Astrocyte (in vitro differentiated cells and primary cell): ENCODE measurements around the gene GMDS. TPM values are rescaled to one million over a fixed set of nuclear protein-coding genes. Genes with fewer than 3 reads are reported as not detected.

Experiments used
- DNase-seq: peaks from one replicate; pipeline ENCODE4 v3.0.0-alpha.2; 2010; ENCODE audit warnings: low read depth
- FAIRE-seq: peaks from 2 replicates; lab custom pipeline; 2011; peaks lifted over from hg19 to GRCh38; lab: Jason Lieb, UNC
- H2AFZ ChIP-seq: 2 replicates; pipeline ENCODE4 v1.6.0; 2012; ENCODE audit warnings: low read depth, low read length, inconsistent platforms
- H3K27ac ChIP-seq: 2 replicates; pipeline ENCODE4 v1.5.1; 2011; ENCODE audit warnings: low read depth, low read length, inconsistent platforms
- H3K27me3 ChIP-seq: 2 replicates; pipeline ENCODE4 v1.6.0; 2011; ENCODE audit warnings: low read length, inconsistent platforms; ENCODE audit not compliant: insufficient read depth
- H3K36me3 ChIP-seq: 2 replicates; pipeline ENCODE4 v1.5.1; 2011; ENCODE audit warnings: low read length, inconsistent platforms; ENCODE audit not compliant: insufficient read depth
- H3K4me1 ChIP-seq: 2 replicates; pipeline ENCODE4 v1.5.1; 2011; ENCODE audit warnings: low read length, inconsistent platforms; ENCODE audit not compliant: insufficient read depth
- H3K4me2 ChIP-seq: 2 replicates; pipeline ENCODE4 v1.6.0; 2012; ENCODE audit warnings: low read length, inconsistent platforms
- H3K4me3 ChIP-seq: 2 replicates; pipeline ENCODE4 v1.5.1; 2011; ENCODE audit warnings: low read depth, mild to moderate bottlenecking, low read length, inconsistent platforms; ENCODE audit not compliant: insufficient read depth
- H3K79me2 ChIP-seq: 2 replicates; pipeline ENCODE4 v1.6.0; 2012; ENCODE audit warnings: mild to moderate bottlenecking, low read length, inconsistent platforms; ENCODE audit not compliant: insufficient read depth
- H3K9ac ChIP-seq: 2 replicates; pipeline ENCODE4 v1.6.0; 2012; ENCODE audit warnings: mild to moderate bottlenecking, low read length, inconsistent platforms
- H3K9me3 ChIP-seq: 2 replicates; pipeline ENCODE4 v1.5.1; 2012; ENCODE audit warnings: low read depth, mild to moderate bottlenecking, low read length, inconsistent platforms; ENCODE audit not compliant: insufficient read depth
- H4K20me1 ChIP-seq: 2 replicates; pipeline ENCODE4 v1.6.0; 2012; ENCODE audit warnings: low read length, inconsistent platforms; ENCODE audit not compliant: insufficient read depth
- H3K27ac Mint-ChIP-seq: one replicate; pipeline ENCODE4 v1.8.0; 2021; ENCODE audit warnings: mild to moderate bottlenecking, mixed read lengths; ENCODE audit not compliant: unreplicated experiment
- H3K27me3 Mint-ChIP-seq: one replicate; pipeline ENCODE4 v1.8.0; 2021; ENCODE audit warnings: low read depth, mixed read lengths; ENCODE audit not compliant: unreplicated experiment
- H3K36me3 Mint-ChIP-seq: one replicate; pipeline ENCODE4 v1.8.0; 2021; ENCODE audit warnings: low read depth, mixed read lengths; ENCODE audit not compliant: unreplicated experiment
- H3K4me1 Mint-ChIP-seq: one replicate; pipeline ENCODE4 v1.8.0; 2021; ENCODE audit warnings: low read depth, mixed read lengths; ENCODE audit not compliant: unreplicated experiment
- H3K4me3 Mint-ChIP-seq: one replicate; pipeline ENCODE4 v1.8.0; 2021; ENCODE audit warnings: mild to moderate bottlenecking, moderate library complexity, mixed read lengths; ENCODE audit not compliant: unreplicated experiment
- H3K9me3 Mint-ChIP-seq: one replicate; pipeline ENCODE4 v1.8.0; 2021; ENCODE audit warnings: mild to moderate bottlenecking, mixed read lengths; ENCODE audit not compliant: unreplicated experiment
- CTCF ChIP-seq: IDR thresholded peaks from 2 replicates; pipeline ENCODE4 v1.5.1; 2011; ENCODE audit warnings: low read depth, mild to moderate bottlenecking, inconsistent platforms, low read length, moderate library complexity; ENCODE audit not compliant: insufficient read depth
- EZH2 ChIP-seq: IDR thresholded peaks from 2 replicates; pipeline ENCODE4 v1.6.1; 2012; ENCODE audit warnings: mild to moderate bottlenecking, low read length, inconsistent platforms; ENCODE audit not compliant: insufficient read depth
- total RNA-seq: library from RNA; stranded (reverse); gene quantifications from 2 replicates; pipeline ENCODE4 v1.2.1, GENCODE V29; 2021

Gene GMDS
- total RNA-seq, 1 donor from 2014 or later: 9.4 TPM

DNA sequence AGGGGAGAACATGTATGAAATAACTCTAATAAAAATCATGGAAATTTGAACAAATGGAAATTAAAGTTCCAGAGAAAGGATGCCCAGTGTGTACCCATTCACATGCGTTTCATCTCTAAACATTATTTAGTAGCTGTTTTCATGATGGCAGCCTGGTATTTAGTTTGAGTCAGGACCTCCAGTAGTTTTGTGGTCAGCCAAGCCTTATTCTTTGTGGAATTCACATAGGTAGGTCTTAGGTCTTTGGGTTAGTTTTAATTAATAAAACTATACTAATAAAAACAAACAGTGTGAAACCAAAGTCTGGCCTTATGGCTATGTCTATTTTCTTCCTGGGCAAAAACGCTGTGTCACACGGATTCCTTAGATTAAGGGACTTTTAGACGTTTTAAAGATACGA lies 497.9 kb downstream of the GMDS start:
- H3K9me3 ChIP-seq: no peaks in the 10 kb centered on the region
- no peak overlapping the region for H3K9ac ChIP-seq
- Mint-ChIP-seq H3K4me3 (no peak overlapping the region), H3K27ac (no peak overlapping the region), H3K36me3 (no peaks in the 10 kb centered on the region), H3K27me3 (no peaks in the 10 kb centered on the region), H3K4me1 (peaks cover 17% of the 10 kb centered on the region), H3K9me3 (peaks cover 8% of the 10 kb centered on the region)
- no peak overlapping the region for H3K4me2 ChIP-seq
- no peaks in the 10 kb centered on the region for H3K79me2 ChIP-seq
- no peaks in the 10 kb centered on the region for H4K20me1 ChIP-seq
- FAIRE-seq (no peak), DNase-seq (no peak)
- no peaks in the 10 kb centered on the region for H3K27me3 ChIP-seq
- no peak overlapping the region for H3K4me3 ChIP-seq
- no peaks in the 10 kb centered on the region for H3K4me1 ChIP-seq
- TF ChIP-seq EZH2 (no peak), CTCF (no peak)
- H3K27ac ChIP-seq: no peak overlapping the region
- no peaks in the 10 kb centered on the region for H3K36me3 ChIP-seq
- no peak overlapping the region for H2AFZ ChIP-seq

DNA sequence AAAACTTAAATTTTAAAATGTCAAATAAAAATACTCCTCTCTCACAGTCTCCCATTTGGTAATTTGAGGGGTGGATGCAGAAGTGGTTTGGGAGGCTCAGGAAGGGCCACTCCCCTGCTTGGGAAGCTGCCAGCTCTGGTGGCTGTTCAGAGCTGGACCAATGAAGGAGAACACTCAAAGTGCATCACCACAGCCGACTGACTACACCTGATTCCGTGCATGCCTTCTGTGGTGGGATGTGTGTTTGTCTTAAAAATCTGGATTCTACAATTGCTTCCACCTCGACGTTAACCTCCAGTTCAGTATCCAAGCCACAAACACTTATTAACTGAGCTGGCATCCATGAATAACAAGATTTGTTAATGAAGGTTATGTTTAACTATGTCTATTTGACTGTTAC lies 498.4 kb downstream of the GMDS start:
- Histone ChIP-seq H3K4me2 (no peak overlapping the region), H3K79me2 (no peaks in the 10 kb centered on the region), H3K27me3 (no peaks in the 10 kb centered on the region), H3K36me3 (no peaks in the 10 kb centered on the region), H3K4me3 (no peak overlapping the region), H4K20me1 (no peaks in the 10 kb centered on the region), H3K9me3 (no peaks in the 10 kb centered on the region), H3K9ac (no peak overlapping the region), H2AFZ (no peak overlapping the region), H3K4me1 (no peaks in the 10 kb centered on the region), H3K27ac (no peak overlapping the region)
- no peak for FAIRE-seq
- no peaks in the 10 kb centered on the region for H3K36me3 Mint-ChIP-seq
- H3K27me3 Mint-ChIP-seq: no peaks in the 10 kb centered on the region
- no peak overlapping the region for H3K4me3 Mint-ChIP-seq
- H3K9me3 Mint-ChIP-seq: peaks cover 8% of the 10 kb centered on the region
- peaks cover 17% of the 10 kb centered on the region for H3K4me1 Mint-ChIP-seq
- TF ChIP-seq CTCF (no peak), EZH2 (no peak)
- no peak overlapping the region for H3K27ac Mint-ChIP-seq
- no peak for DNase-seq

DNA sequence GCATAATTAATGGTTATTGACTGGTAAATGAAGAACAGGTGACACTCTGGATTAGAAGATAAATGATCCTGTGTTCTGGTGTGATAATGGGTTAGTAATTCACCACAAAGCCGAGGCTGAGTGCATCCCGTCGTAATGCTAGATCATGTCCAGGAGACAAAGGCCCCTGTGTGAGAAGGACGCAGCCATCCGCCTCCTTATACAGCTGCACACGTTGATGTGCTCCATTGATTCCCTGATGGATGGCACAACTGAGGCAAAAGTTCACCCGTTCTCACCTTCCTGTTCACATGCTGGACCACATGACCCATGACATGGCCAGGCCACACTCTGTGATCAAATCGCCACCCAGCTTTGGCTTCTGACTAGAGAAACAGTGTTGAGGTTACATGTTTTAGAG lies 499.6 kb downstream of the GMDS start:
- Mint-ChIP-seq H3K4me3 (no peak overlapping the region), H3K27me3 (no peaks in the 10 kb centered on the region), H3K27ac (peak overlapping the region; percentile 81), H3K9me3 (peaks cover under 1% of the 10 kb centered on the region), H3K4me1 (peaks cover 17% of the 10 kb centered on the region), H3K36me3 (no peaks in the 10 kb centered on the region)
- Histone ChIP-seq H2AFZ (no peak overlapping the region), H3K27ac (no peak overlapping the region), H3K9me3 (no peaks in the 10 kb centered on the region), H3K9ac (no peak overlapping the region), H3K4me1 (no peaks in the 10 kb centered on the region), H3K27me3 (no peaks in the 10 kb centered on the region), H3K4me2 (no peak overlapping the region), H3K36me3 (no peaks in the 10 kb centered on the region), H3K4me3 (no peak overlapping the region), H3K79me2 (no peaks in the 10 kb centered on the region), H4K20me1 (no peaks in the 10 kb centered on the region)
- DNase-seq (no peak), FAIRE-seq (no peak)
- no peak for TF ChIP-seq EZH2
- TF ChIP-seq CTCF: no peak
